ENCODE results near the gene DGKZ. TPM values are rescaled to one million over a fixed set of nuclear protein-coding genes. Genes with fewer than 3 reads are reported as not detected.
"Not testable (repeated sequence)": the region's sequence is repeated elsewhere in the genome, so short reads cannot be mapped to it uniquely, and the experiment has no call there.

DGKZ gene
- total RNA-seq, result 52.3 TPM

- DNase-seq, result peak; percentile 91
These were observed at the start of gene DGKZ for GRCh38 chr11:46346886-46347636. DGKZ (plus strand) TSS chr11:46347463; CDS start chr11:46347660, 197 bp downstream.

GRCh38 chr11:46298699-46299433 is 48.4 kb upstream of the DGKZ start:
- DNase-seq, result no peak

GRCh38 chr11:46299451-46299961 is 47.8 kb upstream of the DGKZ start:
- no peak for DNase-seq

- DNase-seq, result no peak
These were observed 47.0 kb upstream of the DGKZ start for GRCh38 chr11:46300270-46300669.

GRCh38 chr11:46302866-46303265 is 44.4 kb upstream of the DGKZ start:
- DNase-seq, result no peak

GRCh38 chr11:46304036-46304435 is 43.2 kb upstream of the DGKZ start:
- not testable (repeated sequence) for DNase-seq

GRCh38 chr11:46304605-46305179 is 42.6 kb upstream of the DGKZ start:
- DNase-seq, result no peak

- DNase-seq, result peak; percentile 48
These were observed 42.0 kb upstream of the DGKZ start for GRCh38 chr11:46305295-46305694.

- no peak for DNase-seq
These were observed 40.9 kb upstream of the DGKZ start for GRCh38 chr11:46306296-46306853.

- no peak for DNase-seq
These were observed 39.9 kb upstream of the DGKZ start for GRCh38 chr11:46307369-46307768.

GRCh38 chr11:46307785-46308341 is 39.4 kb upstream of the DGKZ start:
- DNase-seq, result no peak

- peak; percentile 78 for DNase-seq
These were observed 38.4 kb upstream of the DGKZ start for GRCh38 chr11:46308631-46309419.

- DNase-seq, result no peak
These were observed 37.4 kb upstream of the DGKZ start for GRCh38 chr11:46309814-46310259.

GRCh38 chr11:46315033-46315738 is 32.1 kb upstream of the DGKZ start:
- peak; percentile 79 for DNase-seq

GRCh38 chr11:46315783-46316563 is 31.3 kb upstream of the DGKZ start:
- DNase-seq, result no peak

- DNase-seq, result no peak
These were observed 28.2 kb upstream of the DGKZ start for GRCh38 chr11:46319074-46319453.

- no peak for DNase-seq
These were observed 25.5 kb upstream of the DGKZ start for GRCh38 chr11:46321757-46322156.

GRCh38 chr11:46322759-46323158 is 24.5 kb upstream of the DGKZ start:
- no peak for DNase-seq

- no peak for DNase-seq
These were observed 20.3 kb upstream of the DGKZ start for GRCh38 chr11:46326813-46327416.

- DNase-seq, result no peak
These were observed 19.4 kb upstream of the DGKZ start for GRCh38 chr11:46327829-46328228.

Data from tongue (tissue), 2 donors.